ENCODE results near the gene CDH4.
A peak's percentile ranks its signal among the peaks of the same experiment; 100 is the strongest.

Gene CDH4

GRCh38 chr20:61897401-61898295, 645.6 kb downstream of the CDH4 start:
- no peak for DNase-seq (ENCODE audit: low read depth)

GRCh38 chr20:61898405-61898804, 646.3 kb downstream of the CDH4 start:
- no peak for DNase-seq (ENCODE audit: low read depth)

- no peak for DNase-seq (ENCODE audit: low read depth)
Measured at GRCh38 chr20:61900011-61900944, 648.2 kb downstream of the CDH4 start.

GRCh38 chr20:61900945-61901293, 648.9 kb downstream of the CDH4 start:
- DNase-seq (ENCODE audit: low read depth), result no peak

GRCh38 chr20:61901392-61902220, 649.5 kb downstream of the CDH4 start:
- DNase-seq (ENCODE audit: low read depth), result peak; percentile 50

- DNase-seq (ENCODE audit: low read depth), result no peak
Measured at GRCh38 chr20:61902221-61902869, 650.3 kb downstream of the CDH4 start.

GRCh38 chr20:61903575-61904340, 651.7 kb downstream of the CDH4 start:
- DNase-seq (ENCODE audit: low read depth), result no peak

- no peak for DNase-seq (ENCODE audit: low read depth)
Measured at GRCh38 chr20:61904456-61904855, 652.4 kb downstream of the CDH4 start.

GRCh38 chr20:61905781-61906523, 653.9 kb downstream of the CDH4 start:
- DNase-seq (ENCODE audit: low read depth), result no peak

- no peak for DNase-seq (ENCODE audit: low read depth)
Measured at GRCh38 chr20:61907081-61907891, 655.2 kb downstream of the CDH4 start.

GRCh38 chr20:61908057-61909026, 656.3 kb downstream of the CDH4 start:
- DNase-seq (ENCODE audit: low read depth), result no peak

GRCh38 chr20:61909028-61909427, 657.0 kb downstream of the CDH4 start:
- no peak for DNase-seq (ENCODE audit: low read depth)

GRCh38 chr20:61909821-61910220, 657.8 kb downstream of the CDH4 start:
- no peak for DNase-seq (ENCODE audit: low read depth)

GRCh38 chr20:61911824-61912223, 659.8 kb downstream of the CDH4 start:
- DNase-seq (ENCODE audit: low read depth), result no peak

- DNase-seq (ENCODE audit: low read depth), result no peak
Measured at GRCh38 chr20:61912665-61913422, 660.8 kb downstream of the CDH4 start.

GRCh38 chr20:61913423-61914225, 661.6 kb downstream of the CDH4 start:
- DNase-seq (ENCODE audit: low read depth), result no peak
